Kidney epithelial cell (primary cell): Measurements from ENCODE around the gene INSYN2A. TPM values are rescaled to one million over a fixed set of nuclear protein-coding genes. Genes with fewer than 3 reads are reported as not detected.

Experiments used
- DNase-seq: peaks from one replicate; pipeline ENCODE4 v3.0.0-alpha.2; 2010; ENCODE audit warnings: low read depth
- H3K27me3 ChIP-seq: 2 replicates; pipeline ENCODE4 v1.6.0; 2011; ENCODE audit warnings: low read length; ENCODE audit not compliant: control insufficient read depth, insufficient read depth
- H3K36me3 ChIP-seq: 2 replicates; pipeline ENCODE4 v1.5.1; 2011; ENCODE audit warnings: low read length; ENCODE audit not compliant: control insufficient read depth, insufficient read depth
- H3K4me3 ChIP-seq: 2 replicates; pipeline ENCODE4 v1.5.1; 2011; ENCODE audit warnings: low read depth, mild to moderate bottlenecking, control low read depth, low read length
- total RNA-seq: library from RNA; depleted of rRNA; stranded (reverse); fragments of >200 nt; gene quantifications from 2 replicates; pipeline ENCODE4 v1.2.3, GENCODE V29; 2015
- TF ChIP-seq, protein P1 (sequence below): IDR thresholded peaks from 2 replicates; pipeline ENCODE4 v1.5.1; 2011; ENCODE audit warnings: mild to moderate bottlenecking, moderate library complexity, low read length, control low read depth, inconsistent platforms; ENCODE audit not compliant: insufficient read depth, poor library complexity, severe bottlenecking

Gene INSYN2A
- total RNA-seq, 1 donor from 2014 or later, result 0.04 TPM

DNA sequence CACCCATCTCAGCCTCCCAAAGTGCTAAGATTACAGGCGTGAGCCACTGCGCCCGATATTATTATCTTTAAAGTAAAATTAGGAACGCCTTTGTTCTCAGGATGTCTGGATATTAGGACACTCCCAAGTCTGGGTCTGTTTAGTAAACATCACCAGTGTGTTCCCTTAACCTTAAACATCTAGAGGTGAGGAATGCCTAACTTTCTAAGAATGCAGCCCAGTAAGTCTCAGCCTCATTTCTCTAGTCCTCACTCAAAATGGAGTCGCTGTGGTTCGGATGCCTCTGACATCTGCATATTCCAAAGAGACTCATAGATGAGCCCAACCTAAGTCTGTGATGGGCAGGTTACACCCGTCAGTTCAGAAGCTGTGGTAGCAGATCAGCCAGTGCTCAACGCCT lies 4.3 kb upstream of the INSYN2A start:
- H3K27me3 ChIP-seq, result peaks cover 3% of the 10 kb centered on the region
- TF ChIP-seq, protein P1, sequence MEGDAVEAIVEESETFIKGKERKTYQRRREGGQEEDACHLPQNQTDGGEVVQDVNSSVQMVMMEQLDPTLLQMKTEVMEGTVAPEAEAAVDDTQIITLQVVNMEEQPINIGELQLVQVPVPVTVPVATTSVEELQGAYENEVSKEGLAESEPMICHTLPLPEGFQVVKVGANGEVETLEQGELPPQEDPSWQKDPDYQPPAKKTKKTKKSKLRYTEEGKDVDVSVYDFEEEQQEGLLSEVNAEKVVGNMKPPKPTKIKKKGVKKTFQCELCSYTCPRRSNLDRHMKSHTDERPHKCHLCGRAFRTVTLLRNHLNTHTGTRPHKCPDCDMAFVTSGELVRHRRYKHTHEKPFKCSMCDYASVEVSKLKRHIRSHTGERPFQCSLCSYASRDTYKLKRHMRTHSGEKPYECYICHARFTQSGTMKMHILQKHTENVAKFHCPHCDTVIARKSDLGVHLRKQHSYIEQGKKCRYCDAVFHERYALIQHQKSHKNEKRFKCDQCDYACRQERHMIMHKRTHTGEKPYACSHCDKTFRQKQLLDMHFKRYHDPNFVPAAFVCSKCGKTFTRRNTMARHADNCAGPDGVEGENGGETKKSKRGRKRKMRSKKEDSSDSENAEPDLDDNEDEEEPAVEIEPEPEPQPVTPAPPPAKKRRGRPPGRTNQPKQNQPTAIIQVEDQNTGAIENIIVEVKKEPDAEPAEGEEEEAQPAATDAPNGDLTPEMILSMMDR, result no peak
- no peak overlapping the region for H3K4me3 ChIP-seq
- no peak for DNase-seq
- no peaks in the 10 kb centered on the region for H3K36me3 ChIP-seq

- peaks cover 10% of the 10 kb centered on the region for H3K27me3 ChIP-seq
- no peak overlapping the region for H3K4me3 ChIP-seq
- H3K36me3 ChIP-seq, result no peaks in the 10 kb centered on the region
- DNase-seq, result no peak
- TF ChIP-seq, protein P1, result no peak
Observed at GRCh38 chr10:127198721-127199120, 2.3 kb upstream of the INSYN2A start.

DNA sequence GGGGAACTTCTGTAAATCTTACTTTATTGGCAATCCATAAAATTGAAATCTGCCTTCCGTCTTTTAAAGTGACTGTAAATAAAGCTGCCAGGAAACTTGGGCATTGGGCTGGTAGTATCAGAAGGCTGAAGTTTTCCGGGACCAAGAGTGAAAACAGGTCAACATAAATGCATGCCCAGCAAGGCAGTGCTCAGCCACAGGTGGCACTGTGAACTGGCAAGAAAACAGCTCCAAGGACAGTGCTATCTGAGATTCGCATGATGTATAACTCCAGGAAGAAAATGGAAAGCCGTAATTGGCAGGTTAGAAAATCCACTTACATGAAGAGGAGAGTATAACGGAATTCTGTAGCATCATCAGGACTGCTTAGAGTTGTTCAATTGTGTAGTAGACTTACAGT lies 1.9 kb upstream of the INSYN2A start:
- Histone ChIP-seq H3K36me3 (no peaks in the 10 kb centered on the region), H3K27me3 (peaks cover 10% of the 10 kb centered on the region), H3K4me3 (no peak overlapping the region)
- TF ChIP-seq, protein P1, result peak; percentile 28
- no peak for DNase-seq

GRCh38 chr10:127197154-127197432 lies 702 bp upstream of the INSYN2A start:
- TF ChIP-seq, protein P1, result no peak
- Histone ChIP-seq H3K27me3 (peaks cover 10% of the 10 kb centered on the region), H3K36me3 (no peaks in the 10 kb centered on the region), H3K4me3 (no peak overlapping the region)
- no peak for DNase-seq

DNA sequence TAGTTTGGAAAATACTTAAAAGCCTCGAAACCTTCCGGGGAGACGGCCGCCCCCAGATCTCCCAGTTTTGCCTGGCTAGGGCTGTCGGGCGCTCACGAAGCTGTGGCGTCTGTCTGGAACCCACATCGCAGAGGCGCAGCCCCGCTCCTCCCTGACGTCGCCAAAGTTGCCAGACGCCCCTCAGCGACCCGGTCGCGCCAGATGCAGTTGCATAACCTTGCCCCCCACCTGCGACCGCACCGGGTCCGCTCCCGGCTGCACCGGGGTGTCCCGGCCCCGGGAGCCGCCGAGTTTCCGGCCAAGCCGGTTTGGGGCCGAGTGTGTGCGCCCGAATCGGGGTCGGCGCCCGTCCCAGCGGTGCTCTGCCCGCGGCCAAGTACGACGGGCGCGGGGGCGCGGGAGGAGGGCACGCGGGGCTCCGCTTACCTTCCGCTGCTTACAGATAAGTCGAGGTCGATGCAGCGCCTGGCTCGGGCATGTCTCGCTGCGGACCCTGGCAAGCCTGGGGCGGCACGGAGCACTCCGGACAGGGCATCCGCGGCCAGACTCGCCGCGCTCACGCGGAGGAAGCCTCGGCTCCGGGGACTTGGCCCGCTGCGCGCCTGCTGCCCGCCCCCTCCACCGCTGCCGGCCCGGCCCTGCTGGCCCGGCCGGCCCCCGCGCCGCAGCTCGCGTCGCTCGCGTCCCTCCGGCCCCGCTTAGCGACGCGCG lies 665 bp downstream of the INSYN2A start:
- DNase-seq, result no peak
- H3K27me3 ChIP-seq, result peaks cover 10% of the 10 kb centered on the region
- H3K36me3 ChIP-seq, result no peaks in the 10 kb centered on the region
- H3K4me3 ChIP-seq, result peak overlapping the region; percentile 31
- TF ChIP-seq, protein P1, result no peak

- no peak for DNase-seq
- Histone ChIP-seq H3K36me3 (no peaks in the 10 kb centered on the region), H3K27me3 (peaks cover 10% of the 10 kb centered on the region), H3K4me3 (peak overlapping the region; percentile 8)
- TF ChIP-seq, protein P1, result no peak
Observed at GRCh38 chr10:127195041-127195506, 1.3 kb downstream of the INSYN2A start.
